Tibial nerve (tissue), 4 donors: Measurements from ENCODE around the gene C2orf76. TPM values are rescaled to one million over a fixed set of nuclear protein-coding genes. Genes with fewer than 3 reads are reported as not detected.

Experiments
- DNase-seq, 2 donors: peaks; one replicate each; pipeline ENCODE4 v3.0.0-alpha.2; 2019; ENCODE audit warnings: low spot score in 2 of 2
- H3K27ac ChIP-seq, 4 donors: fragments of 200-600 bp; sonication (generic) in 3 of 4; one replicate each; pipeline ENCODE4 v1.5.1; 2017 to 2019; ENCODE audit warnings: mild to moderate bottlenecking in 1 of 4
- H3K27me3 ChIP-seq, 2 donors: fragments of 200-600 bp; sonication (generic) in 1 of 2; one replicate each; pipeline versions ENCODE4 v1.5.1 to v1.6.0; 2017 to 2019
- H3K36me3 ChIP-seq, 3 donors: fragments of 200-600 bp; sonication (generic); one replicate each; pipeline ENCODE4 v1.5.1; 2018 to 2019
- H3K4me1 ChIP-seq, 4 donors: fragments of 200-600 bp; sonication (generic) in 3 of 4; one replicate each; pipeline ENCODE4 v1.5.1; 2017 to 2019
- H3K4me3 ChIP-seq, 4 donors: fragments of 200-600 bp; sonication (generic) in 3 of 4; one replicate each; pipeline ENCODE4 v1.5.1; 2017 to 2019; ENCODE audit warnings: mild to moderate bottlenecking in 1 of 4, moderate library complexity in 1 of 4
- H3K9me3 ChIP-seq, 4 donors: fragments of 200-600 bp; sonication (generic) in 3 of 4; one replicate each; pipeline ENCODE4 v1.5.1; 2017 to 2019
- CTCF ChIP-seq, 5 experiments: fragments of 200-600 bp in 3 of 5; fragments of 450-650 bp in 2 of 5; sonication (generic) in 3 of 5; IDR thresholded peaks; one replicate each; pipeline ENCODE4 v1.5.1; 2016 to 2019; ENCODE audit warnings: antibody characterized with exemption in 5 of 5, mild to moderate bottlenecking in 3 of 5, moderate library complexity in 2 of 5
- EP300 ChIP-seq, 2 donors: sonication (generic); formaldehyde crosslinking; IDR thresholded peaks; one replicate each; pipeline ENCODE4 v1.6.1; 2017; ENCODE audit warnings: antibody characterized with exemption in 2 of 2, mild to moderate bottlenecking in 1 of 2
- POLR2A ChIP-seq, 2 donors: fragments of 450-650 bp; IDR thresholded peaks; one replicate each; pipeline ENCODE4 v1.6.1; 2017; ENCODE audit warnings: antibody characterized with exemption in 2 of 2, mild to moderate bottlenecking in 2 of 2, moderate library complexity in 2 of 2
- WGBS, 2 donors: methylation state at CpG; one replicate each; pipeline ENCODE4 v1.1.5; 2018; 5-methylcytosine and 5-hydroxymethylcytosine counted together
- total RNA-seq, 4 donors: library from RNA; depleted of rRNA; stranded (reverse); fragments of >200 nt; gene quantifications; one replicate each; pipeline ENCODE4 v1.1.0, GENCODE V29; 2016

Gene C2orf76
- total RNA-seq, 4 donors from 2014 or later: 1.4 to 14.2 (median 9.4) TPM

- no peak overlapping the region for H3K4me3 ChIP-seq
- H3K36me3 ChIP-seq: peaks cover 0 to 15% (median 0%) of the 10 kb centered on the region in 3 donors
- no peaks in the 10 kb centered on the region for H3K27me3 ChIP-seq
- H3K27ac ChIP-seq: no peak overlapping the region
- peaks cover 0 to 44% (median 18%) of the 10 kb centered on the region in 4 donors for H3K4me1 ChIP-seq
- no peaks in the 10 kb centered on the region for H3K9me3 ChIP-seq
- DNase-seq: no peak
- TF ChIP-seq POLR2A (IDR thresholded peaks at IDR 0.05): no peak
- TF ChIP-seq CTCF (IDR thresholded peaks at IDR 0.05): no peak
- TF ChIP-seq EP300 (IDR thresholded peaks at IDR 0.05): no peak
- WGBS, 2 donors: 84 to 94% methylated on average over 6 of the region's 6 CpGs
Measured at GRCh38 chr2:119364798-119365197, 1.8 kb downstream of the C2orf76 start.

- H3K4me3 ChIP-seq: no peak overlapping the region
- DNase-seq: no peak
- H3K27me3 ChIP-seq: no peaks in the 10 kb centered on the region
- H3K27ac ChIP-seq: no peak overlapping the region
- TF ChIP-seq CTCF (IDR thresholded peaks at IDR 0.05) (no peak), EP300 (IDR thresholded peaks at IDR 0.05) (no peak), POLR2A (IDR thresholded peaks at IDR 0.05) (no peak)
- 93% methylated on average over 2 of the region's 2 CpGs for WGBS, 2 donors
- H3K36me3 ChIP-seq: no peaks in the 10 kb centered on the region
- no peaks in the 10 kb centered on the region for H3K9me3 ChIP-seq
- peaks cover 0 to 17% (median 7%) of the 10 kb centered on the region in 4 donors for H3K4me1 ChIP-seq
Measured at GRCh38 chr2:119360423-119360966, 6.1 kb downstream of the C2orf76 start.

- TF ChIP-seq POLR2A (IDR thresholded peaks at IDR 0.05) (no peak), CTCF (IDR thresholded peaks at IDR 0.05) (no peak), EP300 (IDR thresholded peaks at IDR 0.05) (no peak)
- H3K4me1 ChIP-seq: peaks cover 0 to 10% (median under 1%) of the 10 kb centered on the region in 4 donors
- DNase-seq: no peak
- no peak overlapping the region for H3K27ac ChIP-seq
- H3K4me3 ChIP-seq: no peak overlapping the region
- WGBS, 2 donors: 87 to 90% methylated on average over 6 of the region's 6 CpGs
- no peaks in the 10 kb centered on the region for H3K27me3 ChIP-seq
- H3K36me3 ChIP-seq: no peaks in the 10 kb centered on the region
- no peaks in the 10 kb centered on the region for H3K9me3 ChIP-seq
Measured at GRCh38 chr2:119359774-119360173, 6.9 kb downstream of the C2orf76 start.

GRCh38 chr2:119354860-119355259, 11.8 kb downstream of the C2orf76 start:
- Histone ChIP-seq H3K9me3 (no peaks in the 10 kb centered on the region), H3K4me3 (no peak overlapping the region), H3K27ac (no peak overlapping the region), H3K36me3 (no peaks in the 10 kb centered on the region), H3K27me3 (no peaks in the 10 kb centered on the region), H3K4me1 (no peaks in the 10 kb centered on the region)
- 64 to 72% methylated on average over 1 of the region's 1 CpG for WGBS, 2 donors
- no peak for DNase-seq
- no peak for TF ChIP-seq CTCF (IDR thresholded peaks at IDR 0.05)
- TF ChIP-seq POLR2A (IDR thresholded peaks at IDR 0.05): no peak
- no peak for TF ChIP-seq EP300 (IDR thresholded peaks at IDR 0.05)

- no peaks in the 10 kb centered on the region for H3K36me3 ChIP-seq
- H3K9me3 ChIP-seq: no peaks in the 10 kb centered on the region
- H3K27me3 ChIP-seq: no peaks in the 10 kb centered on the region
- H3K4me3 ChIP-seq: no peak overlapping the region
- TF ChIP-seq EP300 (IDR thresholded peaks at IDR 0.05): no peak
- TF ChIP-seq CTCF (IDR thresholded peaks at IDR 0.05): no peak
- no peak for TF ChIP-seq POLR2A (IDR thresholded peaks at IDR 0.05)
- DNase-seq: no peak
- no peaks in the 10 kb centered on the region for H3K4me1 ChIP-seq
- no peak overlapping the region for H3K27ac ChIP-seq
Measured at GRCh38 chr2:119352357-119352756, 14.3 kb downstream of the C2orf76 start.
